HG03045 (cell line): ENCODE results near the gene VIPR2.

Experiments
- ATAC-seq: cut with Tn5 transposase; IDR thresholded peaks from one replicate; pipeline ENCODE4 v1.9.1; 2021; ENCODE audit warnings: mild to moderate bottlenecking, moderate library complexity; ENCODE audit not compliant: unreplicated experiment

Gene VIPR2

DNA sequence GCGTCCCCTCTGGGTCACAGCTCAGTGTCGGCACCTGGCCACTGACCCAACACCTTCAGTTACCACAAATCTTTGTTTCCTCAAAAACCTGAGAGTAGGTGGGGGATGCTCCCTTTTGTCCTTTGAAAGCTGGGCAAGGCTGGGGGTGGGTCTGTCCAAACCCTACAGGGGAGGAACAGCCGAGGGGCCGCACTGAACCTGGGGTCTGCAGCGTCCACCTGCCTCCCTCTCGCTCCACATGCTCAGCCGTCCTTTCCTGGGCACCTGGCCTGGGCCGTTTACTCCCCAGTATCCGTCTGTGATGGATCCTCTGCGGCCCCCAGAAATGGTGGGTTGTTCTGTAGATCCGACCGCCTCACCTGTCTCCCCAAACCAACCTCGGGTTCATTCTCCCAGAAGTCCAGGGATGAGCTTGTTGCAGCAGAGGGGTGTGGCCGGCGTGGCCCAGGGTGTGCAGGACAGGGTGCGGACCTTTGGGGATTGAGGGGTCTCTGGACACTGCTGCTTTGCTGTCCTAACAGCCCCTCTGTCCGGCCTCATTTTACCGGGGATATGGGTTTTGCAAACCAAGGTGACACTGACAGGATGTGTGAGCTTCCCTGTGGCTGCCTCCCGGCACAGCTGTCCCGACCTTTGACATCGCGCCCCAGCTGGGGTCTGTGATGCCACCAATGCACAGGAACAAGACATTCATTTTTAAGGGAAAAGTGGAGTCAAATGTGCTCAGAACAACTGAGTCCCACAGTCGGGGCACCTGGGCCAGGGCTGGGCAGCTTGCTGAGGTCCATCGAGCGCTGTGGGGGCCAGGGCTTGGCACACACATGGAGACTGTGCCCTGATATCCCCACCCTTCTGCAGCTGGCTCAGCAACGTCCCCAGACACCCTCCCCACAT is 115.9 kb downstream of the VIPR2 start:
- ATAC-seq: no peak

DNA sequence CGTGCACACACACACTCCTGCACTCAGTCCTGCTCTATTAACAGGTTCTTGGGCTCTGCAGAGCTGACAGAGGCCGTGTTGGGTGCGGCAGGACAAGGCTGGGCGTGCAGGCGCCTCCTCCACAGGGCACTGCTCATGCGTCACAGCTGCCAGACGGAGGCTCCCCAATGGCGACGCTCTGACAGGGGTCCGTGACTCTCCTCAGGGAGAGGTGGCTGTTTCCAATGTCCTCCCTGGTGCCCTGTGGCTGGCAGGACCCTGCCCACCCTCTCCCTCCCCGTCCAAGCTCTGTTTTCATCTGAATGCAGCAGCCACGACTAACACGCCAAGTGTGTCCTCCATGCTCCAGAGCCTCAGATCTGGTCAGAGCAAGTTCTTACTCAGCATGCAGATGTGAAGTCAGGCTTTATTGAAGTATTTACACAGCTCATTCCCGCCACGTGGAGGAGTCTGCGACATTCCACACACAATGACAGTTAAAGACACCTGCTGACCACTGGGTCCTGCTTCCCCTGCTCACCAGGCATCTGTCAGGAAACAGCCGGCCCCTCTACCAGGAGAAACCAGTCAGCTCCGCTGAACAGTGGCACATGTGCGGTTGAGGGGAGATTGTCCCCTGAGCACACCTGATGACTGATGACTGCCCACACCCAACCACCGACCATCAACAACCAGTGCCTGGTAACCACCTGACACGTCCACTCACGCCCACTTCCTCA is 116.7 kb downstream of the VIPR2 start:
- no peak for ATAC-seq

DNA sequence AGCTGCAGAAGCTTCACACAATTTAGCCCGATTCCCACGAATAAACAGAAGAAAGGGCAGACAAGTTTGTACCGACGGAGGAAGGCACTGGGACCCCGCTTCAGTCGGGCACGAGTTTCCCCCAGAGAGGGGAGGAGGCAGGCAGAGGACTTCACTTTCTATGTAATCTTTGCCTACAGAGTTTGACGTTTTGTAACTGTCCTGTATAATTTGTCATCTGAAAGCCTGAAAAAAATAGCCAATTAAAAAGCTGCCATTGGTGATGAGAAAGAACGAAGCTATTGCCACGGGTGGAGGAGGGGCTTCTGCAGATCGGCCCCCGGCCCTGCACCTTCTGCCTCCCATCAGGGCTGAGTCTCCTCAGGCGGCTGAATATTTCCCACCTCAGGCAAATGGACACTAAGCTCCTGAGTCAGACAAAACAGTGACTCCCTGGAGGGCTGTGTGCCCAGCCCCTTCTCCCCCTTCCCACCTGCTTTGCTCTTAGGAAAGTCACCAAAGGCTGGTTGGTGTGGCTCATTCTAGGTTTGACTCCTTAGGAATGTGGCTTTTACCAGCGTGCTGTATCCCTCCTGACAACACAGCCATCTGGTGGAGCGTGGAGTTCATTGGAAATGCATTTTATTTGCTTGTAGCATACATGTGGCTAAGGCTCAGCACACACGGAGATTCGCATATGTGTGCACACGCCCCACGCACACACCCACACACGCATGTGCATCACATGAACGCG is 117.4 kb downstream of the VIPR2 start:
- ATAC-seq: no peak

DNA sequence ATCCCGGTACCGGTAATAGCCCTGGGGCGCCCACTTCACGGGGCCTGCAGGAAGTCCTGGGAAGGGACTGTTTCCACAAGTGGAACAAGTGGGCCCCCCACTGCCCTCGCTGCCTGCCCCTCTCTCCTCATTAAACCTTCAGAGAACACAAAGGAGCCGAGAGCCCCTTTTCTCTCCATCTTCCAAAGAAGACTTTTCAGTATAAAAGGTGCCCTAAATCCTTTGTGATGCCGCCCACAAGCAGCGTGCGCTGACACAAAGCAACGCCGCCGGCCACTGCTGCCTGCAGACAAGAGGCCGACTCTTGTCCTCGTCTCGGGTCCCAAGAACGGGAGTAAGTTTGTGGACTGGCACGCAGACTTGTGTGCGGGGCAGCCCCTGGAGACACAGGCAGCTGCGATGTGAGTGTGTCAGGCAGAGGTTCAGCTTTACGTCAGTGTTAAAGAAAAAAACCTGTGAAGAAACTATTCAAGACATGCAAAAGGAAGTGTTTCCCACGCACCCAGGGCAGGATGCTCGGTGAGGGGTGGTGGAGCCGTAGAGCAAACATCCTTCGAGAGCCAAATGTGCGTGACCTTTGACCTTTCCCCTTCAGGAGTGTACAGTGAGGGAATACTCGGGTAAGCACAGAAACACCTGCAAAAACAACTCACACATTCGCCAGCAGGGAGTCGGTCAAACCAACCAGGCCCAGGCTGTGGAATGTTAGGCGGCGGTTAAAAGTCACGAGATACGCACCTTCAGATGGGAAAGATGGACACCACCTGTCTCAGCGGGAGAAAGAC is 118.2 kb downstream of the VIPR2 start:
- ATAC-seq: no peak

DNA sequence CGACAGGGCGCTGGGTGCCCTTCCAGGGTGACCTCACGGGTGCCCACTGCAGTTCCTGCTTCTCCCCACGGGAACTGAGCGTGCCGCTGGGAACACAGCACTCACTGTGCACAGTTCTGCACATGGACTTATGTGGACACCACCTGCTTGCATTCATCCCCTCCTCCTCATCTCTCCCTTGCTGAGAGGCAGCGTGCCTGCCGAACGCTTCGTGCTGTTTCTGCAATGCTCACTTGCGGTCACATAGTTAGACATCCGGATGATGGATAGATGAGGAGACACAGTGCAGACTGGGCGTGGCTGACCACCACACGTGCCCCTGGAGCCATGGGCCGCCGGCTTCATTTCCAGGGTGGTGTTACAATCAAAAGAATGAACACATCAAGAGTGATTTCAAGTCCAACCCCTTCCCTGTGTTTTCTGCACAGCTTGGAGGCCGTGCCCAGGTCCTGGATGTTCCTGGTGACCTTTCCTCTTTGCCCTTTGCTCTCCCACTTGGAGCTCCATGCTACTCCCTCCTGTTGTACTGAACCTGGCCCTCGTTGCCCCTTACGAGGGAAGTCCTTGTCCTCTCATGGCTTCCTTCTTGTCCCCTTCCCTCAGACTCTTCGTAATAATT is 119.4 kb downstream of the VIPR2 start:
- ATAC-seq: no peak

DNA sequence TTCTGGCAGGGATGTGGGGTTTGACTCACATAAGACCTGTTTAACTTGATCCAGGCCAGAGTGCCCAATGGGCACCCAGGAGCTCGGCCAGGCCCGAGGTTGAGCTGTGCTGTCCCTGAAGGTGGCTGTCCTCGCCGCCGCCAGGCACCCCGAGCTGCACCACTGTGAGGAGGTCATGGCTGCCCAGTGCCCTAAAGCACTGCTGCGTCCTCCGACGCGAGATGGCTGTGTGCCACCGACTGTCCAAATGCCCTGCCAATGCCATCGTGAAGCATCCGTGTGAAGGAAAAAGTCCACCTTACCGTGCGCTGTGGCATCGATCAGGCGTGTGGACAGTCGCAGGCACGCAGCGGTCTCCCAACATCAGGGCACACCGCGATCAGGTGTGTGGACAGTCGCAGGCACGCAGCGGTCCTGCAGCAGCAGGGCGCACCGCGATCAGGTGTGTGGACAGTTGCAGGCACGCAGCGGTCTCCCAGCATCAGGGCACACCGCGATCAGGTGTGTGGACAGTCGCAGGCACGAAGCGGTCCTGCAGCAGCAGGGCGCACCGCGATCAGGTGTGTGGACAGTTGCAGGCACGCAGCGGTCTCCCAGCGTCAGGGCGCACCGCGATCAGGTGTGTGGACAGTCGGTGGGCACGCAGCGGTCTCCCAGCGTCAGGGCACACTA is 120.3 kb downstream of the VIPR2 start:
- no peak for ATAC-seq

DNA sequence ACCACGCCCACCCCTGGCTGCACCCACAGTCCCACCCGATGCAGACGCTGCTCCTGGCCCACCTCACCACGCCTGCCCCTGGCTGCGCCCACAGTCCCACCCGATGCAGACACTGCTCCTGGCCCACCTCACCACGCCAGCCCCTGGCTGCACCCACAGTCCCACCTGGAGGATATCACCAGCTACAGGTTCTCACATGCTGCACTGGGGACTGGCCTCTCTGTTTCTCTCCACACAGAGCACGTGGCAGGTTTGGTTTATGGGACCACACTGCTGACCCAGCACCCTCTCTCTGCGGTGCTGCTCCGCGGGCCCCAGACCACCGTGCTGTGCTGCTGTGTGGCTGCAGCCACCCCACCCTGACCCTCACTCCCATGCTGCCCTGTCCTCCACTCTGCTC is 120.9 kb downstream of the VIPR2 start:
- no peak for ATAC-seq

DNA sequence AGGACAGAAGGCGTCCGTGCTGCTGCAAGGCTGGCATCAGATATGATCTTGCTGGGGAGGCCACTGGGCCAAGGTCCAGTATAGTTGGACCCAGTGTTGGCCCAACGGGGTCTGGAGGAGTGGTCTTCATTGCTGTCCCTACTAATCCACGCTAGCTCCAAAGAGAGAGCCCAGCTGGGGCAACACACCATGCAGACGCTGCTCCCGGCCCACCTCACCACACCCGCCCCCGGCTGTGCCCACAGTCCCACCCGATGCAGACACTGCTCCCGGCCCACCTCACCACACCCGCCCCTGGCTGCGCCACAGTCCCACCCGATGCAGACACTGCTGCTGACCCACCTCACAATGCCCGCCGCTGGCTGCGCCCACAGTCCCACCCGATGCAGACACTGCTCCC is 121.5 kb downstream of the VIPR2 start:
- ATAC-seq: no peak

DNA sequence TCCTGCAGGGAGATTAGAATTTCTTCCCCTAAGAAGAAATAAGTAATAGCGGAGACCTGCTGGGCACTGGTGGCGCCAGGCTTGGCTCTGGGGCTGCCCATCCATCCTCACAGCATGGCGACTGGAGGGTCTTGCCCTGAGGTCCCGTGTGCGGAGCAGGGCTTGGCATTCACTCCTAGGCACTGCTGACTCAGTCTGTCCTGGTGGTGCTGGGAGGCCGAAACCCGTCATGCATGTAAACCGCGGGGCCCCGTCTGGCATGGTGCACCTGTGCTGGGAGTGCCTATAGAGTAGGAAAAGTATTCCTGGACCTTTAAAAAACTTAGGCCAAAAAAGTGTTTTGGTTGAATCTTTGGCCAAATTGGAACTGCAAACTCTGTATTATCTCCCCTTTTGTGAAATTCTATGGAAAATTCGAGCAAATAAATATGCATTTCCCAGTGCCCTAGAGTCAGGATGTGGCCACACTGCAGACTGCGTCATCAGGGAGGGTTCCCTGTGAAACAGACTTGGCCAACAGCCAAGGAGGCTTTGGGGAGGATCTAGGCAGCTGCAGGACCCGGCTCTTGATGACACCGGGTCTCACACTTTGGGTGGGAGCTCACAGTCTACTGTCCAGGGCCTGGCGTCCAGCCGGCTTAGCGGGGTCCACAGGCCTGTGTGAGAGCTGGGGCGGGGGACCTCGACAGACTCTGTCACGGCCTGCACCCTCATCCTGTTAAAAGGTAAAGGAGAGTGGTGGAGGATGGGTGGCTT is 122.3 kb downstream of the VIPR2 start:
- ATAC-seq: no peak

DNA sequence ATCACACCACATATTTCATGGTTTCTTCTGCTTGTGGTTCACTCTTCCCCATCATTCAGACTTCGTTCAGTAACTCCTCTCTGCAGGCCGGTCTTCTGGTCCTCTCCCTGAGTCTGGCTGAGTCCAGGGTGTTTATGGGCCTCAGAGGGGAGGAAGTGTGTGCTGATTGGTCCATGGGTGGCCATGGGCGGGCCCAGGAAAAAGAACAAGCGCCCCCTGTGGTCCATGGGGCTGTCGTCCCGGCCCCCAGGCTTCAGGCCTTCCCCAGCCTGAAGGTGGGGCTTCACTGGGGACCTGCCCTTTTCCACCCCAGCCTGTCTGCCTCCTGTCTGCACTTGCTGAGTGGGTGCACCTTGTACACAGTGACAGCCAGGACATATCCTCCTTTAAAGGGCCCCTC is 123.7 kb downstream of the VIPR2 start:
- no peak for ATAC-seq

DNA sequence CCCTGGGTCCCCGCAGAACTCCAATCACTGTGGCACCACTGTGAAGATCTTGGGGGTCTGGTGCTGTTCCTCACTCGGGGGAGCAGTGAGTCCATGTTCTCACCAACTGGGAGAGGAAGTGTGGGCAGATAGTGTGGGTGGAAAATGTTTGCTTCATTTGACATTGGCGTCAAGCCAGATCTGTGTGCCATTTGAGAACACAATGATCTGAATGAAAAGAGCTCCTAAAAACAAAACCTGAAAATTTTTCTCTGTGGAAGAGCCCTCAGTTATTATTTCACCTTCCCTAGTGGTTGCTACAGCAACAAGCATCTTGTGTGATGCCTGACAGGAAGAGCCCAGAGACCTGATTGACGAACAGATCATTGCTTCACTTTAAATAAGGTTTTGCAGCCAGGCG is 125.6 kb downstream of the VIPR2 start:
- no peak for ATAC-seq

DNA sequence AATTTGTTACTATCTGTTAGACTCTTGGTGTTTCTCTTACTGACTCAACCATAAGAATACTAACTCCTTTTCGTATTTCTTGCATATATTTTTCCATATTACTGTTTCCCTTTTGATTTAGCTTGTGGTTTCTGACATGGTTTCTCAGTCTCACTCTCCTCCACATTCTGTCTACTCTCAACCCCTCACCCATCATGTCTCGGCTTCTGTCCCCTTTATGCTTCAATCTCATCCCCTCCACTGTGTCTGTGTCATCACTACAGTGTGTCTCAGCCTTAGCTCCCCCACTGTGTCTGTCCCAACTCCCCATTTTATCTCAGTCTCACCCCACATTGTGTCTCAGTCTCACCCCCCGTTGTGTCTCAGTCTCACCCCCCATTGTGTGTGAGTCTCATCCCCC is 126.9 kb downstream of the VIPR2 start:
- no peak for ATAC-seq

DNA sequence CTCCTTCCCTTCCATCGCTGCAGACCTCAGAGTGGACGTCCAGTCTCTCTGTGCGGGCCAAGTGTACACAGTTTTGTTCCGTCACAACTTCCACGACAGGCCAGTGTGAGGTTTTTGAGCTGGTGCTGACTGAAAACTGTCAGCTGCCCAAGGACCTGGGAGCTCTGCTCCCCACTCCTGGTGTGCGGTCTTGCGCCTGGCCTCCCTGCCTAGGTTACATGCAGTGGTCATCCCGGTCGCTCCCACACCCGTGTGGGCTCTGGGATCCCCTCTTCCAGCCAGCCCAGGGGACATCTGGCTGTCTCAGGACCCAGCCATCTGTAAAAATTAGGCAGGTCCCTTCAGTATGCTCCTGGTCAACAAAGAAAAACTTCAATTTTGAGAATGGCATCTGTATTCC is 127.5 kb downstream of the VIPR2 start:
- no peak for ATAC-seq

DNA sequence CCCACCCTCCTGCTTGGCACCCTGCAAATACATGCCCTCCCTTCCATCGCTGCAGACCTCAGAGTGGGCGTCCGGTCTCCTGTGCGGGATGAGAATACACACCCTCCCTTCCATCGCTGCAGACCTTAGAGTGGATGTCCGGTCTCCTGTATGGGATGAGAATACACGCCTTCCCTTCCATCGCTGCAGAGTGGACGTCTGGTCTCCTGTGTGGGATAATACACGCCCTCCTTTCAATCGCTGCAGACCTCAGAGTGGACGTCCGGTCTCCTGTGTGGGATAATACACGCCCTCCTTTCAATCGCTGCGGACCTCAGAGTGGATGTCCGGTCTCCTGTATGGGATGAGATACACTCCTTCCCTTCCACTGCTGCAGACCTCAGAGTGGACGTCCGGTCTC is 128.1 kb downstream of the VIPR2 start:
- no peak for ATAC-seq

DNA sequence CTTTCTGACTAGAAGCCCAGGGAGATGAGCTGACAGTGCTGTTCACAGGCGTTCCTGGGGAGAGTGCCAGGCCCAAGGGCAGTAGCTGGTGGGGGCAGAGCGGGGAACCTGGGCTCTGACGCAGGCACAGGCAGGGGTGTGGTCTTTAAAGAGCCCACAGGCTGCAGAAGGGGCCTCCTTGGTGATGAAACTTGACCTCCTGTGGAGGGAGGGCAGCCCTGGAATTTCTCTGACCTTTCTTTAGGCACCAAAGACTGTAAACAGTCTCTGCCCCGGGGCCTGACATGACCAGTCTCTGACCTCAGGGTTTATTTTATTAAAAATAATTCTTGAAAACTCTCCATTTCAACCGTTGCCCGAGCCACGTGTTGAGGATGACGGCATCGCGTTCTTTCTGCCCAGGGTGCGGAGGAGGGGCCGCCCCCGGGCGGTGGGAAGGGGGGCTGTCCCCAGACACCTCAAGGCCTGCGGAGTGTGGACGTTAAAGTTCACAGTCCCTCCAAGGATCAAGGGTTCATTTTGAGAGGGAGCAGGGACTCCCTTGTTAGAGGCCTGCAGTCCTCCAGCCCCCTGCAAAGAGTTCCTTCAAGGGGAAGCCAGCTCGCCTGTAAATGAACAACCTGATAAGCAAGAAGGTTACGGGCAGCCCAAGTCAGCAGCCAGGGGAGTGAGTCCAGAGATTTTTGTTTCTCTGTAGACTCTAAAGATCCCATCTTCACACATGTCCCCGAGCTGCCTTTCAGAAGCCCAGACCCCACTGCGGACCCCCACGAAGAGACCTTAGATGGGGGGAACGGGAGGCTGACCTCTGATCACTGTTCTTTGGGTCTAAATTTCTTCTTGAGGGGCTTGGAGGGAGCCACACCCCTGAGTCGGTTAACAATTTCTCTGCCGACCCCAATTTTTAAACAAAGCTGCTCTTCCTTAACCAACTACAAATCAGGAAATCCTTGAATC is 128.9 kb downstream of the VIPR2 start:
- no peak for ATAC-seq

DNA sequence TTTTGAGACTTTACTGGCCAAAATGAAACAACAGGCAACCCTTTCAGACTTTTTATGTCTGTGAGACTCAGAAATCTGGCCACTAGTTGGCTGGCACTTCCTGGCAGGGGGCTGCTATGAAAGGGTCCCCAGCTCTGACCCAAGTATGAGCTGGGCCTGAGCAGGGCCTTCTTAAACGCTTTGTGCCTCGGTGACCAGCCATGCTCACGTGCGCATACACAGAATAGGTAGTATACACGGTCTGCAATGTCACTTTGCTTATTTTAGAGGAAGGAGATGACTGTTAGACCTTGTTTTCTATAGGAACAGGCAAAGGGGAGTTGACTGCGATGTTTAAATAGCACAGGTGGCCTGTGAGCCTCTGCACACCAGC is 129.6 kb downstream of the VIPR2 start:
- ATAC-seq: no peak

DNA sequence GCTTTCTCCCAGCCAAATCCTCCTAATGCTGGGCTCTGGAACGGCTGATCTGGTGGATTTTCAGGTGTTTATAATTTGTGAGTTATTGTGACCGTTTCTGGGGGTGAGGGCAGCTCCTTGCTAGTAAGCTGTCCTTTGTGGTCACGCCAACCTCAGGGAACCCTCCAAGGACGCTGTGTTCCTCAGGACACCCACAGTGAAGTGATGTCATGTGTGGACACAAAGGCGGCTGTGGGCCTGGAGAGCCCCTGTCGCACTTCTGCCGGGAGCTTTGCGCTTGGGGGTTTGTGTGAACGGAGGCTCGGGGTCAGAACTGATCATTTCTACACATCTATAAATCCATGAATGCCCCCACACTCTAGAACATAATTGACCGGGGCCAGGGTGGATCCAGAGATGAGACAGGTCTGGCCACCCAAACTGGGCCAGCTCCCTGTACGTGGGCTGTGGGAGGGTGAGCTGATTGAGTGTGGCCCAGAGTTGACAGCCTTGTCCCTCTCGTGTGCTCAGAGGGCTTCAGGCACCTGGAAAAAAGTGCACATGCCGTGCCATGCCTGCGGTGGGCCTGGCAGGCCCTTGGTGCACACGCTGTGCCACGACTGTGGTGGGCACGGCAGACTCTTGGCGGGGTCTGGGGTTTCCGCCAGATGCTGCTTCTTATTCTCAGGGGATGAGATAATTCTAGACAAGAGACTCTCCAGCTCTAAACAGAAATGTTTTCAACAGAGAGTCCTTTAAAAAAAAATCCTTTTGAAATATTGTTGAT is 130.2 kb downstream of the VIPR2 start:
- ATAC-seq: no peak
